Mesothelial cell of epicardium (in vitro differentiated cells): Measurements from ENCODE around the gene CD63. TPM values are rescaled to one million over a fixed set of nuclear protein-coding genes. Genes with fewer than 3 reads are reported as not detected.

Experiments used
- DNase-seq, 2 experiments: peaks; one replicate each; pipeline ENCODE4 v3.0.0; 2021; ENCODE audit warnings: low spot score in 2 of 2; ENCODE audit not compliant: unreplicated experiment in 2 of 2
- H3K27ac Mint-ChIP-seq: 2 replicates; pipeline ENCODE4 v1.8.0; 2021; ENCODE audit warnings: mixed read lengths
- H3K27me3 Mint-ChIP-seq: 2 replicates; pipeline ENCODE4 v1.8.0; 2021; ENCODE audit warnings: low read depth, mixed read lengths
- H3K36me3 Mint-ChIP-seq: 2 replicates; pipeline ENCODE4 v1.8.0; 2021; ENCODE audit warnings: mixed read lengths
- H3K4me1 Mint-ChIP-seq: 2 replicates; pipeline ENCODE4 v1.8.0; 2021; ENCODE audit warnings: mixed read lengths
- H3K4me3 Mint-ChIP-seq: 2 replicates; pipeline ENCODE4 v1.8.0; 2021; ENCODE audit warnings: mild to moderate bottlenecking, moderate library complexity, mixed read lengths
- H3K9me3 Mint-ChIP-seq: 2 replicates; pipeline ENCODE4 v1.8.0; 2021; ENCODE audit warnings: mixed read lengths
- total RNA-seq: library from RNA; stranded (reverse); gene quantifications from 3 replicates; pipeline ENCODE4 v1.2.1, GENCODE V29; 2021
- TF ChIP-seq, protein P1 (sequence below): fragments of 200-600 bp; sonication (generic); IDR thresholded peaks from one replicate; pipeline ENCODE4 v1.5.0; 2021; ENCODE audit warnings: antibody characterized with exemption; ENCODE audit not compliant: unreplicated experiment

Gene CD63
- total RNA-seq, 1 donor from 2014 or later, result 429 TPM

DNA sequence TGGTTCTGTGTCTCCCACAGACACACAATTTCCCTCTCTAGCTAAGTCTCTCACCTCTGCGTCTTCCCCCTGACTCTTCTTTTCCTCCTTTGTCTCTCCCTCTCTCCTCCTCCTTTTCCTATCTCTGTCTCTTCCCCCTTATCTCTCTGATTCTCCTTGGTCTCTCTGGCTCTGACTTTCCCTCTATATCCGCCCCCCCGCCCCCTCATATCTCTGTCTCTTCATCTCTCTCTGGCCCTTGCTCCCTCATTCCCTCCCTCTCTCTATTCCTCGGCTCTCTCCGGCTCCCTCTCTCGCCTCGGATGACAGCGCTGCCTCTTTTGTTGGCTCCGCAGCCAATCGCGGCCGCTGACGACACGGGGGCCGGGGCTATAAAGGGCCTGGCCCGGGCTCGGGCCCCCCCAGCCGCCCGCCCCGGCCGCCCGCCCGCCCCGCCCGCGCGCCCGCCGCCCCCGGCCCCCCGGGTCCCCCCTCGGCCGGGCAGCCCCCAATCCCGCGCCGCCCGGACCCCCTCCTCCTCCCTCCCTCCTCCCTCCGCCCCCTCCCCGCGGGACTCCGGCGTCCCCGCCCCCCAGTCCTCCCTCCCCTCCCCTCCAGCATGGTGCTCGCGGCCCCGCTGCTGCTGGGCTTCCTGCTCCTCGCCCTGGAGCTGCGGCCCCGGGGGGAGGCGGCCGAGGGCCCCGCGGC, 14.1 kb upstream of the CD63 start, which contains the start of gene GDF11:
TSS of gene GDF11 (plus strand) at position 404 of the 687 bp plus-strand sequence. CDS start at position 599, 195 bp downstream.
- peak within 1 kb of the TSS; percentile 90 for H3K4me3 Mint-ChIP-seq
- H3K27me3 Mint-ChIP-seq, result no peaks in the 10 kb centered on the region
- H3K4me1 Mint-ChIP-seq, result peaks cover 44% of the 10 kb centered on the region
- no peaks in the 10 kb centered on the region for H3K9me3 Mint-ChIP-seq
- no peaks in the 10 kb centered on the region for H3K36me3 Mint-ChIP-seq
- TF ChIP-seq, protein P1, sequence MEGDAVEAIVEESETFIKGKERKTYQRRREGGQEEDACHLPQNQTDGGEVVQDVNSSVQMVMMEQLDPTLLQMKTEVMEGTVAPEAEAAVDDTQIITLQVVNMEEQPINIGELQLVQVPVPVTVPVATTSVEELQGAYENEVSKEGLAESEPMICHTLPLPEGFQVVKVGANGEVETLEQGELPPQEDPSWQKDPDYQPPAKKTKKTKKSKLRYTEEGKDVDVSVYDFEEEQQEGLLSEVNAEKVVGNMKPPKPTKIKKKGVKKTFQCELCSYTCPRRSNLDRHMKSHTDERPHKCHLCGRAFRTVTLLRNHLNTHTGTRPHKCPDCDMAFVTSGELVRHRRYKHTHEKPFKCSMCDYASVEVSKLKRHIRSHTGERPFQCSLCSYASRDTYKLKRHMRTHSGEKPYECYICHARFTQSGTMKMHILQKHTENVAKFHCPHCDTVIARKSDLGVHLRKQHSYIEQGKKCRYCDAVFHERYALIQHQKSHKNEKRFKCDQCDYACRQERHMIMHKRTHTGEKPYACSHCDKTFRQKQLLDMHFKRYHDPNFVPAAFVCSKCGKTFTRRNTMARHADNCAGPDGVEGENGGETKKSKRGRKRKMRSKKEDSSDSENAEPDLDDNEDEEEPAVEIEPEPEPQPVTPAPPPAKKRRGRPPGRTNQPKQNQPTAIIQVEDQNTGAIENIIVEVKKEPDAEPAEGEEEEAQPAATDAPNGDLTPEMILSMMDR, result no peak
- peak; percentile 69 to 76 for DNase-seq
- H3K27ac Mint-ChIP-seq, result peak within 1 kb of the TSS; percentile 94

- Mint-ChIP-seq H3K9me3 (no peaks in the 10 kb centered on the region), H3K27ac (peak overlapping the region; percentile 94), H3K4me1 (peaks cover 52% of the 10 kb centered on the region), H3K4me3 (peak overlapping the region; percentile 85), H3K36me3 (no peaks in the 10 kb centered on the region), H3K27me3 (no peaks in the 10 kb centered on the region)
- DNase-seq, result no peak
- TF ChIP-seq, protein P1, result no peak
These were observed 13.3 kb upstream of the CD63 start for GRCh38 chr12:55741931-55742680.

- peak overlapping the region; percentile 91 for H3K27ac Mint-ChIP-seq
- DNase-seq, result no peak
- no peaks in the 10 kb centered on the region for H3K36me3 Mint-ChIP-seq
- H3K4me3 Mint-ChIP-seq, result no peak overlapping the region
- H3K27me3 Mint-ChIP-seq, result no peaks in the 10 kb centered on the region
- H3K9me3 Mint-ChIP-seq, result no peaks in the 10 kb centered on the region
- peaks cover 36% of the 10 kb centered on the region for H3K4me1 Mint-ChIP-seq
- TF ChIP-seq, protein P1, result peak; percentile 11
These were observed 10.2 kb upstream of the CD63 start for GRCh38 chr12:55739025-55739378.

- peak overlapping the region; percentile 75 for H3K4me3 Mint-ChIP-seq
- H3K27ac Mint-ChIP-seq, result peak overlapping the region; percentile 91
- H3K9me3 Mint-ChIP-seq, result no peaks in the 10 kb centered on the region
- peak in 1 of 2 experiments; percentile 72 for DNase-seq
- no peaks in the 10 kb centered on the region for H3K36me3 Mint-ChIP-seq
- H3K27me3 Mint-ChIP-seq, result no peaks in the 10 kb centered on the region
- TF ChIP-seq, protein P1, result peak; percentile 92
- H3K4me1 Mint-ChIP-seq, result peaks cover 32% of the 10 kb centered on the region
These were observed 9.6 kb upstream of the CD63 start for GRCh38 chr12:55738123-55739024.

DNA sequence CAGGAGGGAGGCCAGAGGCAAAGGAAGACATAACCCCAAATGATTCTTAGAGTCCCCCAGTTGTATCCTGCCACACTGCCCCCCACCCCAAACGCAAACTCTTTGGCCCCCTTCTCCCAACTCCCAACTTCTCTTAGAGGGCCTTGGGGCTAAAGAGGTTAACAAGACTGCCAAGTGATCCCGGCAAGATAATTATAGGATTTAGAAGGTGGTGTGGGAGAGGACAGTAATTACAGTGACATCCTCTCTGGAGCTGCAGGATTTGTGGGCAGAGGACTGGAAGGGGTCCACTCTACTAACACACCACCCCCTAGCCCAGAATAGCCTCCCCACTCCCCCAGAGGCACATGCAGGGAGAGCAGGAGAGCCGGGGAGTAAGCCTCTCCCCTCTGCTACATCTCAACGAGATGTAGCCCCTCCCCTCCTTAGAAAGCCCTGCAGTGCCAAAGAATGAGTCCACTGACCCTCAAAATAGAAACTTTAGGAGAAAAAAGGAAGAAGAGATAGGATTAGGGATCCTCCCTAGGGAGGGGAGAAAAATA, 8.8 kb upstream of the CD63 start:
- H3K4me3 Mint-ChIP-seq, result peak overlapping the region; percentile 75
- peaks cover 30% of the 10 kb centered on the region for H3K4me1 Mint-ChIP-seq
- no peaks in the 10 kb centered on the region for H3K27me3 Mint-ChIP-seq
- TF ChIP-seq, protein P1, result no peak
- peak overlapping the region; percentile 91 for H3K27ac Mint-ChIP-seq
- H3K36me3 Mint-ChIP-seq, result no peaks in the 10 kb centered on the region
- no peaks in the 10 kb centered on the region for H3K9me3 Mint-ChIP-seq
- no peak for DNase-seq
